Activated CD4-positive, alpha-beta memory T cell treated with anti-CD3 and anti-CD28 coated beads for 36 hours (primary cell): ENCODE results near the gene SMYD3. TPM values are rescaled to one million over a fixed set of nuclear protein-coding genes. Genes with fewer than 3 reads are reported as not detected.

Source experiments
- CTCF ChIA-PET: fragments of 350-600 bp; sonication (Branson Sonifier 250); formaldehyde crosslinking; loops from one replicate; lab custom pipeline; 2021; ENCODE audit warnings: antibody characterized with exemption, inconsistent platforms; lab: Charles Lee
- POLR2A ChIA-PET: fragments of 350-600 bp; sonication (Branson Sonifier 250); formaldehyde crosslinking; loops from one replicate; lab custom pipeline; 2021; ENCODE audit warnings: antibody characterized with exemption; lab: Charles Lee
- DNase-seq: peaks from one replicate; pipeline ENCODE4 v3.0.0-alpha.2; 2020
- H3K27ac Mint-ChIP-seq: one replicate; pipeline ENCODE4 v1.8.0; 2021; ENCODE audit warnings: mixed read lengths
- H3K27me3 Mint-ChIP-seq: one replicate; pipeline ENCODE4 v1.8.0; 2021; ENCODE audit warnings: mixed read lengths
- H3K36me3 Mint-ChIP-seq: one replicate; pipeline ENCODE4 v1.8.0; 2021; ENCODE audit warnings: mixed read lengths
- H3K4me1 Mint-ChIP-seq: one replicate; pipeline ENCODE4 v1.8.0; 2021; ENCODE audit warnings: low read depth, mixed read lengths
- H3K4me3 Mint-ChIP-seq: one replicate; pipeline ENCODE4 v1.8.0; 2021; ENCODE audit warnings: mild to moderate bottlenecking, mixed read lengths
- H3K9me3 Mint-ChIP-seq: one replicate; pipeline ENCODE4 v1.8.0; 2021; ENCODE audit warnings: mixed read lengths
- intact Hi-C: fragments of 100-400 bp; cut with micrococcal nuclease; formaldehyde crosslinking; loops from one replicate; pipeline ENCODE4 v1.15.1; 2023
- total RNA-seq, 2 experiments: library from RNA; stranded (reverse); gene quantifications; one replicate each; pipeline ENCODE4 v1.2.3, GENCODE V29; 2021

Gene SMYD3
- total RNA-seq, 2 experiments from 2014 or later = 16.6 to 20.2 TPM

DNA sequence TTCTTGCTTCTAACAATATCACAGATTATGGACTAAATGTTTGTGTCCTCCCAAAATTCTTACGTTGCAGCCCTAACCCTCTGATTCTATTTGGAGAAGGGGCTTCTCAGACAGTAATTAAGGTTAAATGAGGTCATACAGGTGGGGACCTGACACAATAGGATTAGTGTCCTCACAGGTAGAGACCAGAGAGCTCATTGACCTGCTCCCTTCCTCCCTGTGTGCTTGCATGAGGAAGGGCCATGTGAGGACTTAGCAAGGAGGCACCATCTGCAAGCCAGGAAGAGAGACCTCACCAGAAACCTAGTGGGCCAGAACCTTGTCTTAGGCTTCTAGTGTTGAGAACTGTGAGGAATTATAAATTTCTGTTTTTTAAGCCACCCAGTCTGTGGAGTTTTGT lies 322.6 kb downstream of the SMYD3 start:
- Mint-ChIP-seq H3K4me1 (no peaks in the 10 kb centered on the region), H3K9me3 (no peaks in the 10 kb centered on the region), H3K27ac (no peak overlapping the region), H3K36me3 (peaks cover 7% of the 10 kb centered on the region), H3K4me3 (no peak overlapping the region), H3K27me3 (no peaks in the 10 kb centered on the region)
- CTCF ChIA-PET = no interaction called here
- POLR2A ChIA-PET = no interaction called here
- intact Hi-C loops = no loop called here
- DNase-seq = no peak

GRCh38 chr1:246182149-246182851 lies 324.8 kb downstream of the SMYD3 start:
- no peak for DNase-seq
- Mint-ChIP-seq H3K27me3 (no peaks in the 10 kb centered on the region), H3K36me3 (peaks cover 20% of the 10 kb centered on the region), H3K9me3 (no peaks in the 10 kb centered on the region), H3K27ac (no peak overlapping the region), H3K4me1 (no peaks in the 10 kb centered on the region), H3K4me3 (no peak overlapping the region)
- ChIA-PET POLR2A (no interaction called here), CTCF (no interaction called here)
- intact Hi-C loops = no loop called here

DNA sequence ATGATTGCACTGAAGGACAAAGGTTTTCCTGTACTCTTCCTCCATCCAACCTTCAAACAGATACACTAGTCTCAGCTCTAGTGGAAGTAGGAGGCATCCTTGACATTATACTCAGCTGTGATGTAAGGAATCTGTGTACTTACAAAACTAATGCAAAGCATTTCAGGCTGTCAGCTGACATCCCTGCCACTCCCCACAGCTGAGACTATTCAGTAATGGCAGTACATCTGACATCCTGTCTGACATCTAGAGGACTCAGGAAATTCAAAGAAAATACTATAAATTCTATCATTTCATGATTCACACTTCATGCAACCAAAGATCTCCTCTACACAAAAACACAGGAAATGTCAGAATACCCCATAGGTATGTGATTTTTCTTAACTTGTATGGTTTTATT lies 325.8 kb downstream of the SMYD3 start:
- no peaks in the 10 kb centered on the region for H3K4me1 Mint-ChIP-seq
- no peaks in the 10 kb centered on the region for H3K27me3 Mint-ChIP-seq
- CTCF ChIA-PET = no interaction called here
- POLR2A ChIA-PET = no interaction called here
- no peaks in the 10 kb centered on the region for H3K9me3 Mint-ChIP-seq
- no peak for DNase-seq
- H3K27ac Mint-ChIP-seq = no peak overlapping the region
- H3K36me3 Mint-ChIP-seq = peaks cover 22% of the 10 kb centered on the region
- intact Hi-C loops = no loop called here
- H3K4me3 Mint-ChIP-seq = no peak overlapping the region

GRCh38 chr1:246179401-246179800 lies 327.7 kb downstream of the SMYD3 start:
- Mint-ChIP-seq H3K4me1 (no peaks in the 10 kb centered on the region), H3K4me3 (no peak overlapping the region)

GRCh38 chr1:246178717-246179311 lies 328.3 kb downstream of the SMYD3 start:
- no peaks in the 10 kb centered on the region for H3K27me3 Mint-ChIP-seq
- intact Hi-C loops = no loop called here
- ChIA-PET POLR2A (no interaction called here), CTCF (no interaction called here)
- no peak overlapping the region for H3K4me3 Mint-ChIP-seq
- H3K4me1 Mint-ChIP-seq = no peaks in the 10 kb centered on the region
- DNase-seq = no peak
- H3K9me3 Mint-ChIP-seq = no peaks in the 10 kb centered on the region
- peaks cover 24% of the 10 kb centered on the region for H3K36me3 Mint-ChIP-seq
- H3K27ac Mint-ChIP-seq = no peak overlapping the region

More at GRCh38 chr1:246179401-246179800, 327.7 kb downstream of the SMYD3 start:
- H3K9me3 Mint-ChIP-seq = no peaks in the 10 kb centered on the region
- intact Hi-C loops = no loop called here
- no peak overlapping the region for H3K27ac Mint-ChIP-seq
- CTCF ChIA-PET = no interaction called here
- POLR2A ChIA-PET = no interaction called here
- no peaks in the 10 kb centered on the region for H3K27me3 Mint-ChIP-seq
- H3K36me3 Mint-ChIP-seq = peaks cover 24% of the 10 kb centered on the region
- DNase-seq = no peak

DNA sequence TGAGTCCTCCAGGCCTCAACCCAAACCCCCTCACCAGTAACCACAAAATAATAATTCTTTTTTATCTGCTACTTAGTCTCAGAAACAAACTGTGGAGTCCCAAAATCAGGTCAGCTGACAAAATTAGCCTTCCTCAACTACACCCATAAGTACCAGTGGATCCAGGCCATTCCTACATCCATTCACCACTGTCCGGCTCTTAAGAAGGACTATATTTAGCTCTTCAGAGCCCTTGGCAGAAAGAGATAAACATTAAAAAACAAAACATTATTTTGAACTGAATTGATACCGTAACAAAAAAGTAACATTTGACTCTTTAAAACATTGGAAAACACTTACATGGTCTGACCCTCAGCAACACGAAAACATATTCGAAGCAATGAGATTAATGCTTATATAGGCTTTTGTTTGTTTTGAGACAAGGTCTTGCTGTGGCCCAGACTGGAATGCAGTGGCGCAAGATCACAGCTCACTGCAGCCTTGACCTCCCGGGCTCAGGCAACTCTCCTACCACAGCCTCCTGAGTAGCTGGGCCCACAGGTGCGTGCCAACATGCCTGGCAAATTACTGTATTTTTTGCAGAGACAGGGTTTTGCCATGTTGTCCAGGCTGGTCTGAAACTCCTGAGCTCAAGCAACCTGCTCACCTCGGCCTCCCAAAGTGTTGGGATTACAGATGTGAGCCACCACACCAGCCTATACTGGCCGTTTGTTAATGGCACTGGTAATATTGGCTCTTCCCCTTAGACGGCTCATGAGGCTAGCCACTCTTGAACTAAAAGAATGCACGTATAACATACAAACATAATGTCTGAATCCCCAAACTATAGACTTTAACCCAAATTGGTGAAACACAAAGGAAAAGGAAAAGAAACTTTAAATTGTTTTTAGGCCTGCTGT lies 330.7 kb downstream of the SMYD3 start:
- Mint-ChIP-seq H3K4me1 (no peaks in the 10 kb centered on the region), H3K36me3 (peaks cover 22% of the 10 kb centered on the region), H3K4me3 (no peak overlapping the region), H3K27me3 (no peaks in the 10 kb centered on the region), H3K9me3 (no peaks in the 10 kb centered on the region), H3K27ac (no peak overlapping the region)
- POLR2A ChIA-PET = no interaction called here
- CTCF ChIA-PET = no interaction called here
- DNase-seq = no peak
- intact Hi-C loops = no loop called here

- no peaks in the 10 kb centered on the region for H3K27me3 Mint-ChIP-seq
- POLR2A ChIA-PET = no interaction called here
- no peak for DNase-seq
- CTCF ChIA-PET = no interaction called here
- no peaks in the 10 kb centered on the region for H3K9me3 Mint-ChIP-seq
- H3K4me1 Mint-ChIP-seq = no peaks in the 10 kb centered on the region
- no peak overlapping the region for H3K27ac Mint-ChIP-seq
- peaks cover 5% of the 10 kb centered on the region for H3K36me3 Mint-ChIP-seq
- H3K4me3 Mint-ChIP-seq = no peak overlapping the region
- intact Hi-C loops = no loop called here
Measured at GRCh38 chr1:246170574-246171261, 336.4 kb downstream of the SMYD3 start.

DNA sequence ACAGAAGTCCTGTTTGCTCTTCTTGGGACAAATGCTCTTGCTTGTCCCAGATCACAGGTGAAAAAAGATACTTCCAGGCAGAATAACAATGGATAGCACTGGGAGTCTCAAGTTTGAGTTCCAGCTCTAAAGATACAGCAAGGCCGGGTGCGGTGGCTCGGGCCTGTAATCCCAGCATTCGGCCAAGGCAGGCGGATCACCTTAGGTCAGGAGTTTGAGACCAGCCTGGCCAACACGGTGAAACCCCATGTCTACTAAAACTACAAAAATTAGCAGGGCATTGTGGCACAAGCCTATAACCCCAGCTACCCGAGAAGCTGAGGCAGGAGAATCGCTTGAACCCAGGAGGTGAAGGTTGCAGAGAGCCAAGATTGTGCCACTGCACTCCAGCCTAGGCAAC lies 337.6 kb downstream of the SMYD3 start:
- Mint-ChIP-seq H3K9me3 (no peaks in the 10 kb centered on the region), H3K4me1 (no peaks in the 10 kb centered on the region), H3K27me3 (no peaks in the 10 kb centered on the region), H3K36me3 (peaks cover 5% of the 10 kb centered on the region), H3K4me3 (no peak overlapping the region), H3K27ac (no peak overlapping the region)
- intact Hi-C loops = no loop called here
- CTCF ChIA-PET = no interaction called here
- DNase-seq = no peak
- POLR2A ChIA-PET = interaction anchor here (0.6 kb wide), 1 partner anchor 36 kb away, joined by 3 read pairs; no protein-coding TSS in a partner anchor

DNA sequence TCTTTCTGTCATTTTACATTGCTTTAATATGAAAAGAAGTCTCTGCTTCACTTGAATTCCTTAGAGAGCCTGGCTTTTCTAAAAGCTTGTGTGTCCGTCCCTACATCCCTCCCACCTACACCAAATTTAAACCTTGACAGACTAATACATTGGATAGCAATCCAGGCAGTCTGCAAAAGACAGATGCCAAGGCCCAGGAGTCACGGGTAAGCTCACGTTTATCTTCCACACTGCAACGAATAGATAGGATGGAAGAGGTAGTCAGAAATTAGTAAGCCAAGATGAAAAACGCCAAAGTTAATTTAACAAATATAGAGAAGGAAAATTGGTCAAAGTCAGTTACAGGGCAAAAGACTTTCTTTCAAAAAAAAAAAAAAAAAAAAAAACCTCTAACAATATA lies 338.1 kb downstream of the SMYD3 start:
- peaks cover 5% of the 10 kb centered on the region for H3K36me3 Mint-ChIP-seq
- intact Hi-C loops = no loop called here
- H3K27ac Mint-ChIP-seq = no peak overlapping the region
- H3K9me3 Mint-ChIP-seq = no peaks in the 10 kb centered on the region
- DNase-seq = no peak
- no peaks in the 10 kb centered on the region for H3K27me3 Mint-ChIP-seq
- H3K4me1 Mint-ChIP-seq = no peaks in the 10 kb centered on the region
- H3K4me3 Mint-ChIP-seq = no peak overlapping the region
- POLR2A ChIA-PET = interaction anchor here (0.6 kb wide), 1 partner anchor 35 kb away, joined by 3 read pairs; no protein-coding TSS in a partner anchor
- CTCF ChIA-PET = no interaction called here

DNA sequence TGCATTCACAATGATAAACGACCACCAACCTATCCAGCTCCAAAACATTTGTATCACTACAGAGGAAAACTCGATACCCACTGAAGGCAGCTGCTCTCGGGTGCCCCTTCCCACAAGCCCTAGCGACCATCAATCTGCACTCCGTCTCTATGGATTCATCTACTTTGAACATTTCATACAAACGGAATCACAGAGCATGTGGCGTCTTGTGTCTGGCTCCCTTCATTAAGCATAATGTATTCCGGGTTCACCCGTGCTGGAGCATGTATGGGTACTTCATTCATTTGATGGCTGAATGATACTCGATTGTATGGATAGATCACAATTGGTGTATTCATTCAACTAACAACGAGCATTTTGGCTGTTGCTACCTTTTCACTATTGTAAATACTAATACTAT lies 340.2 kb downstream of the SMYD3 start:
- H3K9me3 Mint-ChIP-seq = no peaks in the 10 kb centered on the region
- no peak overlapping the region for H3K27ac Mint-ChIP-seq
- POLR2A ChIA-PET = no interaction called here
- no peak overlapping the region for H3K4me3 Mint-ChIP-seq
- CTCF ChIA-PET = no interaction called here
- intact Hi-C loops = no loop called here
- no peaks in the 10 kb centered on the region for H3K27me3 Mint-ChIP-seq
- peaks cover 5% of the 10 kb centered on the region for H3K36me3 Mint-ChIP-seq
- no peak for DNase-seq
- H3K4me1 Mint-ChIP-seq = no peaks in the 10 kb centered on the region

DNA sequence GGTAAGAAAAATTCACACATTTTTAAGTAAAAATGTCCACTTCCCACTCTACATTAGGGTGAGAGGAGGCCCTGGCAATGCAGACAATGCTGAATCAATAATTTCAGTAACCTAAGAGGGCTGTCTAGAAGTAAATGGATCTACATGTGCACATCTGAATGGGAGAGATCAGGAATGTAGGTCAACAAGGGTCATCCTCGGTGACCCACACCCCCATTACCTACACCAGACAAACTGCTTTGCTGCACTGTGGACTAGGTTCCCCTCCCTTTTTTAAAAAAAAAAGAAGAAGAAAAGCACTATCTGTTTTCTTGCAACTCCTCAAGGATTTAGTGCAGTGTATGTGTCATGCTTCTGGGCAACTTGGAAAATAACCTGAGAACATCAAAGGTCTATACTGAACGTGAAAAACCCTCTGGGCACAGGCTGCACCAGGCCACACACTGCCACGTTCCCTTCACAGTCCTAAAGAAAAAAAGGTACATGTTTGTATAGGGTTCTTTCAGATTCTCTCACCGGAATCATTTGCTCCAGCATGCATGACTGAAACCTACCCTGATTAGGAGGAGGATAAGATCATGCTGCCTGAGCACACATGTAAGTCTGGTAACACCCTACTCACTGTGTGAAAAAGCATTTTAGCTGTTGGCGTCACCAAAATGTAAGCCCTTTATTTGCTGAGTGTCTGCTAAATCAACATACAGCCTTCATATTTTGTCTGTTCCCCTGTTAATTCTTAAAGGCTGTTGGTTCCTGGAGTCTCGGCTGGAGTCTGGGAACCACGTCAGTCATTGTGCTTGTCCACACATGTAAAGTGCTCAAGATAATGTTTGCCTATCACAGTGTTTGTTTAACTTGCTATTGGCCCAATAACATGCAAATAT lies 341.0 kb downstream of the SMYD3 start:
- intact Hi-C loops = no loop called here
- no peak for DNase-seq
- Mint-ChIP-seq H3K27ac (no peak overlapping the region), H3K4me1 (no peaks in the 10 kb centered on the region), H3K9me3 (no peaks in the 10 kb centered on the region), H3K4me3 (no peak overlapping the region), H3K36me3 (peaks cover 5% of the 10 kb centered on the region), H3K27me3 (no peaks in the 10 kb centered on the region)
- POLR2A ChIA-PET = no interaction called here
- CTCF ChIA-PET = no interaction called here
